ENCODE measurements around the gene ZNF687.

- no peak for TF ChIP-seq EZH2 (IDR thresholded peaks at IDR 0.05; ENCODE audit: borderline replicate concordance, low read depth, low read length, poor library complexity, severe bottlenecking)
- TF ChIP-seq CTCF (conservative IDR thresholded peaks at IDR 0.05; ENCODE audit: low read depth, low read length), result no peak
These were observed 52.7 kb downstream of the ZNF687 start for GRCh38 chr1:151334822-151335221.

Measured in A673 (cell line).